Activated gamma-delta T cell treated with Interleukin-2 at 50 U/mL for 16 hours (primary cell): ENCODE data around the gene PRR19.

ENCODE experiments used
- DNase-seq: peaks from one replicate; pipeline ENCODE4 v3.0.0-alpha.2; 2020

The PRR19 gene

DNA sequence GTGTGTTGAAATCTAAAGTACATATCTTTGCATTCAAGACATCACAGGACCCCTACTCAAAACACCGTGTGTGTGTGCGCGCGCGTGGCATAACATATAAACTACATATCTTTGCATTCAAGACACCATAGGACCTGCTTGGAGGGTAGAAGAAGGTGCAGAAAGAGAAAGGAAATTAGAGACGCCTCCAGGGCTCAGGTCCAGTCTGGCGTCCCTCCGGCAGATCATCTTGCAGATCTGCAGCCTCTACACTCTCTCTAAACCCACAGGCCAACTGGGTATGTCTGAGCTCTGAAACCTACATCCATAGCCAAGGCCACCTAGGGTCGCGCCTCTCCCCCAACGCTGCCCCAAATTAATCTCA lies 1.2 kb downstream of the PRR19 start:
- DNase-seq, result no peak

DNA sequence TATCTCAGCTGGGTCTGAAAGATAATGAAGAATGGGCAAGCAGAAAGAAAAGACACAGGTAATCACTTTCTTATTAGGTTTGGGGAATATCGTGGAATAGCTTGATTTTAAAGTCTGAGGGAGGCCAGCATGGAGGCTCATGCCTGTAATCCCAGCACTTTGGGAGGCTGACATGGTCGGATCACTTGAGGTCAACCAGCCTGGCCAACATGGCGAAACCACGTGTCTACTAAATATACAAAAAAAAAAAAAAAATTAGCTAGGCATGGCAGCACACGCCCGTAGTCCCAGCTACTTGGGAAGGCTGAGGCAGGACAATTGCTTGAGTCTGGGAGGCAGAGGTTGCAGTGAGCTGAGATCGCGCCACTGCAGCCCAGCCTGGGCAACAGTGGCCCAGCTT lies 1.9 kb downstream of the PRR19 start:
- no peak for DNase-seq

DNA sequence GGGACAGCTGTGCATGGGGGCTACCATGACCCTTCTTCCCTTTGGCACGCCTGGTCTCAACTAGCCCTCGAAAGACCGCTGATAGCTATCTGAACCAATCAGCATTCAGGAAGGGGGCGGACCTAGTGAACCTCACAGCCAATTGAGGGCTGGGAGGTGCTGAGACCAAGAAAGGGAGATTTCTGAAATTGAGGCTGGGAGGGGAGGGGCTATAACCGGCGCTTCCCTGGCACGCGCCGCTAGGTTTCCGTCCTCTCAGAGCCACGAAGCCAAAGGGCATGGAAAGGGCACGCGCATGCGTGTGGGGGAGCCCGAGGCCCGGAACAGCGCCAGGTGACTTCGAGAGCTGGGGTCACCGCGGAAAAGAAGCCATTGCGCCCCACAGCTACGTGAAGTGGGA lies 4.7 kb downstream of the PRR19 start:
- DNase-seq, result no peak

DNA sequence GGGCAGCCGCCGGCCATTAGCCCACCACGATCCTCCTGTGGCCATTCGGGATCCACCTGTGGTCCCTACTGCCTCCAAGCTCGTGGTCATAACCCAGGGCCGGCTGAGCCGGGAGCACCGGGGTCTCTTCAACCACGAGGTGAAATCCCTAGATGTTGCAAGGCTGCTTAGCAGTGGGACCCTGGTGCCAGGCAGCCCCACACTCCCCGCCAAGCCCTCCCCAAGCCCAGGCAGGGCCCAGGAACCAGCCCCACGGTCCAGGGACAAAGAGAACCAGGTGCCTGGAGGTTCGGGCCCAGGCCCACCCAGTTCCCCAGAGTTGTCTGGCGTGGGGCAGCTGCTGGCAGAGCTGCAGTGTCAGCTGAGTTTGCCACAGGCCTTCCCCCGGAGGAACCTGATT lies 7.8 kb downstream of the PRR19 start:
- no peak for DNase-seq

DNA sequence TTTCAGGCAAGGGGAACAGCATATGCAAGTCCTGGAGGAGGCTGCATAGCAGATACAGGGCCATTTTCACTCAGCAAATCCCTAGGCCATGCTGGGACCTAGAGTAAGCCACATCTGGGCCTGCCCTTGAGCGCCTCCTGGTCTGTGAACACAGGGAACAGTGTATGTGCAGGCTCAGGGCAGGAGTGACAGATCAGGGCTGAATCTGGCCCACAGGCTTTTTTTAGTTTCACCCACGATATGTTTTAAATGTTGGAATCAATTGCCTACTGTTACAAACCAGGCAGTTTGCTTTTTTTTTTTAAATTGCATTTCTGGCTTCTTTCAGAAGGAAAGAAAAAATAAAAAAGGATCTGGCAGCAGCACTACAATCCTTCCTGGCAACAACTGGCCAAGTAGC lies 9.7 kb downstream of the PRR19 start:
- no peak for DNase-seq

DNA sequence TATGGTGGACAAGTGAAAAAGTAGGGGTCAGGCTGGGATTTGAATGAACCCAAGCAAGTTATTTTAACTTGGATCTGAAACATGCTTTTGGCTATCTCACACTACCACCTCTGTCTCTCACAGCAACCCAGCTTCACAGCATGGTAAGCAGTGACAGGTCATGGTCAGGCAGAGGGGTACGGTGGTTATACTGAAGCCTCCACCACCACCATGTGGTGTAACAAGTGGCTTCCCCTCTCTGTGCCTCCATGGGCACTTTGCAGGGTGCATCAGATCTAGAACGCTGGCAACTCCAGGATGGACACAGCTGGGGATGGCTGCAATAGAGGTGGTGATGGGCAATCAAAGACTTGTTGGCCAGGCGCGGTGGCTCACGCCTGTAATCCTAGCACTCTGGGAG lies 10.4 kb downstream of the PRR19 start:
- no peak for DNase-seq

DNA sequence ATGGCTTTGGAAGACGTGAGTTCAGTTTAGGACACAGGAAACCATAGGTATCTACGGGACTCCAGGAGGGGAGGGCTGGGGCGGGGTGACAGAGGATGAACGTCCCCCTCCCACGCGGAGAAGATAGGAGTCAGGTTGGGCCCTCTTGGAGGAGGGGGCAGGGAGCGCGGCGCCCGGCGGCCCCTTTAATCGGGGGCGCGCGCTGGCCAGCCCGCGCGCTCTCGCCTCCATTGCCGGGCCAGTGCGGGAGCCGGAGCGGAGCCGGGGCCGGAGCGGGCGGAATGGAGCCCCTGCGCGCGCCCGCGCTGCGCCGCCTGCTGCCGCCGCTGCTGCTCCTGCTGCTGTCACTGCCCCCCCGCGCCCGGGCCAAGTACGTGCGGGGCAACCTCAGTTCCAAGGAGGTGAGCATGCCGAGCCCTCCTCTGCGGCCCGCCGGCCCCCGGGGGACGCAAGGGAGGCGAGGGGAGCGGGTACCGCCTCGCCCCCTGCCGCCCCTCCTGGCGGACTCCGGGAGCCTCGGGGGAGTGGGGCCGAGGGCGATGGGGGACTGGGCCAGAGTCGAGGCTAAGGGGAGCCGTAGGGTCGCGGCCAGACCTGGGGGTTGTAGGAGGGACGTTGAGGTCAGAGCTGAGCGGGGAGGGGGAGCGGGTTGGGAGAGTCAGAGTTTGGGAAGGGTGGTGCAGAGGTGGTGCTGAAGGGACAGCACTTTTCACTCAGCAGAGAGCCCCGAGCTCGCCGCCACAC lies 11.3 kb downstream of the PRR19 start, which contains the start of gene TMEM145:
TMEM145 (plus strand) TSS at position 214 of the 744 bp plus-strand sequence; CDS start at position 282, 68 bp downstream.
- DNase-seq, result no peak

DNA sequence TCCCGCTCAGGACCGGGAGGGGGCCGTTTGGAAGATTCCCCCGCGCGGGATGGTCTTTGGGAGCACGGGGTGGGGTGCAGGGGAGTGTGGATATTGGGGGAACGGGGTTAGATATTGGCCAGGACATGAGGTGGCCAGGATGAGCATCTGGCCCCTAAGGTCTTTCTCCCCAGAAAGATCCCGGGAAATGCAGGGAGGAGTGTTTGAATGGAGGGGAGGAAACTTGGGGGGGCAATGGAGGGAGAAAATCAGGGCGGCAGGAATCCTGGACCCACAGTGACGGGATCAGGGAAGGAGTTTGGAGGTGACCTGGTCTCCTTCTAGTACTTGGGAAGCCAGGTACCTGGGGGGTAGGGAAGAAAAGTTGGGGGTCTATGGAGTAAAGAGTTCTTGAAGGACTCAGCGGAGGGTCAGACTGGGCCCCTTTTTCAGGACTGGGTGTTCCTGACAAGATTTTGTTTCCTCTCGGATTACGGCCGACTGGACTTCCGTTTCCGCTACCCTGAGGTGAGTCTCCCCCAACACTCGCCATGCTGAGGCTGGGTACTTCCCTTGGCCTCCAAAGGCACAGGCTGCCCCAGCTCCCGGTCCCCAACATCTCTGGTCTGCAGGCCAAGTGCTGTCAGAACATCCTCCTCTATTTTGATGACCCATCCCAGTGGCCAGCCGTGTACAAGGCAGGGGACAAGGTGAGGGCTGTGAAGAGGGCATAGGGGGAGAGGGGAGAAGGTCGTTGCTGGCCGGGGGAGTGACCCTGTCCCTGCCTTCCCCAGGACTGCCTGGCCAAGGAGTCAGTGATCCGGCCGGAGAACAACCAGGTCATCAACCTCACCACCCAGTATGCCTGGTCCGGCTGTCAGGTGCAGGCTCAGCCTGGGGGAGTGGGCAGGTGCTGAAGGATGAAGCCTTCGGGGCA lies 12.2 kb downstream of the PRR19 start:
- no peak for DNase-seq

DNA sequence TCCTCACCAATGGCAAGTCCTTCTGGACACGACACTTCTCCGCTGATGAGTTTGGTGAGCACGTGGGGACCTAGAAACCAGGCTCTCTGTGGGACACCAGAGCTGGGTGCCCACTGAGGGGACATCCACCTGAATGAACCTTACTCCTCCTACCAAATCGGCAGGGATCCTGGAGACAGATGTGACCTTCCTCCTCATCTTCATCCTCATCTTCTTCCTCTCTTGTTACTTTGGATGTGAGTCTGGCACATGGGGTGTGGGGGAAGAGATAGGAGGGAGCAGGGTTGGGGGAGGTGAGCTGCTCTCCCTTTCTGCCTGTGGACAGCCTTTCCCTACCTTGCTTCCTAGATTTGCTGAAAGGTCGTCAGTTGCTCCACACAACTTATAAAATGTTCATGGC lies 13.1 kb downstream of the PRR19 start:
- DNase-seq, result no peak

DNA sequence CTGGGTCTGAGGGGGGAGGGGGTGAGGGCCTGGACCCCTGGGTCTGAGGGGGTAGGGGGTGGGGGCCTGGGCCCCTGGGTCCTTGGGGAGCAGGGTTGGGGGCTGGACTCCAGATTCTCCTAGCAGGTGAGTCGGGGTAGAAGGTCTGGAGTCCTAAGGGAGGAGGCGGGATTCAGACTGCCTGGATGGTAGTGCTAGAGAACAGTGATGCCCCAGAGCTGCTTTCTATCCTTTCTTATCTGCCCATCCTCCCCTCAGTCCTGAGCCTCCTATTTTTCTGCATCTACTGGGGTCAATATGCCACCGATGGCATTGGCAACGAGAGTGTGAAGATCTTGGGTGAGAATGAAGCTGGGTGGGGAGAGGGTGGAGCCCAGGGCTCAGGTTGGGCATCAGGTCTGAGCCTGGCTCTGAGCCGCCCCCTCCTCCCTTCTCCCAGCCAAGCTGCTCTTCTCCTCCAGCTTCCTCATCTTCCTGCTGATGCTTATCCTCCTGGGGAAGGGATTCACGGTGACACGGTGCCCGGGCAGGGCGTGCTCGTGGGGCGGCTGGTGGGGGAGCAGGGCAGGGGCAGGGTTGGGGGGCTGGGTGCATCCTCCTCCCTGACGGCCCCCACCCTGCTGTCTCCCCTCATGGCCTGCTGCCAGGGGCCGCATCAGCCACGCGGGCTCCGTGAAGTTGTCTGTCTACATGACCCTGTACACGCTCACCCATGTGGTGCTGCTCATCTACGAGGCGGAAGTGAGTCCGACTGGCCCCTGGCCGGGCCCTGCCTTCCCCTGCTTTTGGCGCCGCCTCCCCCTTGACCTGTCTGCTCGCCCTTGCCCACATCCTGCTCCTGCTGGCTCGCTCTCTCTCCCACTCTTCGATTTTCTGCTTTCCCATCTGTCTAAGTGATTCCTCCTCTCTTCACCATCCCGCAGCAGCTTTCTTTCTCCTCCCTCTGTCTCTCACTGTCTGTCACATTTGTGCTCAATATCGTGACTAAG lies 14.6 kb downstream of the PRR19 start:
- no peak for DNase-seq

DNA sequence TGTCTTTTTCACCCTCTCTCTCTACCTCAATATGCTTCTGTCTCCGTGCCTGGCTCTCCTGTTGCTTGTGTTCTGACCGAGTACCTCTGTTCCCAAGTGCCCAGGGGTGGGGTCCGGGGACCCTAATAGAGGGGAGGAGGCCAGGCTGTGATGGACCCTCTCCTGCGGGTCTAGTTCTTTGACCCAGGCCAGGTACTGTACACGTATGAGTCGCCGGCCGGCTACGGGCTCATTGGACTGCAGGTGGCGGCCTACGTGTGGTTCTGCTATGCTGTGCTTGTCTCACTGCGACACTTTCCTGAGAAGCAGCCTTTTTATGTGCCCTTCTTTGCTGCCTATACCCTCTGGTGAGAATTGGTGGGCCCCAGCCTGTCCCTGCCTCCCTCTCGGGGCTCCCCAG lies 15.6 kb downstream of the PRR19 start:
- no peak for DNase-seq

DNA sequence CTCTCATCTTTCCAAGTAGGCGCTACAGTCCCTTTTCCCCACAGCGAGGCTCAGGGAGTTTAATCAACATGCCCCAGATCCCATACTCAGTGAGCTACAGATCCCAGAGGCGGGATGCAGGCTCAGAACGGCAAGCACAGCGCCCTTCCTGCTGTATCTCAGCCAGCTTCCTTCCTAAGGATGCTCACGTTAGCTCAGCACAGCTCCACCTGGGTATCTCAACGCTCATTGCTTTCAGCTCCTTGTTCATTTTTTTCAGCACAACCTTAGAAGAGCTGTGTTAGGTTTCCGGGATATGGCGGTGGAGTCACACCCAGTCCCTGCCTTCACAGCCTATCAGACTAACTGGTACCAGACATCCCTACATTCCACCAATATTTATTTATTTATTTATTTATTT lies 20.4 kb downstream of the PRR19 start:
- DNase-seq, result no peak

DNA sequence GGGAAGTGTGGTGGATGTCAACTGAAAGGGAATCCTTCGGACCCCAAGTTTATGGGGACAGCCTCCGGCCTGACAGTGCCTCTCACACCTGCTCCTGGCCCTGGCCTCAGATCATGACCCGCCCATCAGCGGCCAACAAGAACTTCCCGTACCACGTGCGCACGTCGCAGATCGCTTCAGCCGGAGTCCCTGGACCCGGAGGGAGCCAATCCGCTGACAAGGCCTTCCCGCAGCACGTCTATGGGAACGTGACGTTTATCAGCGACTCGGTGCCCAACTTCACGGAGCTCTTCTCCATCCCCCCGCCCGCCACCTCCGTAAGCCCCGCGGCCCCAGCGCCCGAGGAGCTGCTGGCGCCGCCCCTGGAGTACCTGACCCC lies 21.5 kb downstream of the PRR19 start:
- DNase-seq, result no peak

DNA sequence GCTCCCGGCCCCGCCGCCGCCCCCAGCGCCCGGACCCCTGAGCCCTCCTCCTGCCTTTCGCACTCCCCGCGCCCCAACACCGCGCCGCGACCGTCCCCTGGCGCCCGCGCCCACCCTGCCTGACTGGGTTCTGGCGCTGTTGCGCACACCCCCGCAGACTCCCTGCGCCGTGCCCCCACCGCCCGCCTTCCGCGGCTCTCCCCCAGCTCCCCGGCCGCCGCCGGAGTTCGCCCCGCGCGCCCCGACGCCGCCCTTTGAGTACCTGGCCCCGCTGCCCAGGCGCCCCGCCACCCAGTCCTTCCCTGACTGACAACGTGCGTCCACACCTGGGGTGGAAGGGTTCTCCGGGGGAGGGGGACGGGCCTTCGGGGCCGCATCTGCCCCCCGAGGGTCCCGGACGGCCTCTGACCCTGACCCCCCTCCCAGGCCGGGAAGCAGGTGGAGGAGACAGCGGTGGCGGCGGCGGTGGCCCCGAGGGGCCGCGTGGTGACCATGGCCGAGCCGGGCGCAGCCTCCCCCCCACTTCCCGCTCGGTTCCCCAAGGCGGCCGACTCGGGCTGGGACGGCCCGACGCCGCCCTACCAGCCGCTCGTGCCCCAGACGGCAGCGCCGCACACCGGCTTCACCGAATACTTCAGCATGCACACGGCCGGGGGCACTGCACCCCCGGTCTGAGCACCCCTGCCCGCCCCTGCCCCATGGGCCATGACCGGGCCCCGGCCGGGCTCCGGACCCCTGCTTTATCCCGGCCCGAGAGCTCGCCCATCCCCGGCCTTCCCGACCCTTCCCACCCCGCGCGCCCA lies 22.1 kb downstream of the PRR19 start:
- DNase-seq, result no peak

DNA sequence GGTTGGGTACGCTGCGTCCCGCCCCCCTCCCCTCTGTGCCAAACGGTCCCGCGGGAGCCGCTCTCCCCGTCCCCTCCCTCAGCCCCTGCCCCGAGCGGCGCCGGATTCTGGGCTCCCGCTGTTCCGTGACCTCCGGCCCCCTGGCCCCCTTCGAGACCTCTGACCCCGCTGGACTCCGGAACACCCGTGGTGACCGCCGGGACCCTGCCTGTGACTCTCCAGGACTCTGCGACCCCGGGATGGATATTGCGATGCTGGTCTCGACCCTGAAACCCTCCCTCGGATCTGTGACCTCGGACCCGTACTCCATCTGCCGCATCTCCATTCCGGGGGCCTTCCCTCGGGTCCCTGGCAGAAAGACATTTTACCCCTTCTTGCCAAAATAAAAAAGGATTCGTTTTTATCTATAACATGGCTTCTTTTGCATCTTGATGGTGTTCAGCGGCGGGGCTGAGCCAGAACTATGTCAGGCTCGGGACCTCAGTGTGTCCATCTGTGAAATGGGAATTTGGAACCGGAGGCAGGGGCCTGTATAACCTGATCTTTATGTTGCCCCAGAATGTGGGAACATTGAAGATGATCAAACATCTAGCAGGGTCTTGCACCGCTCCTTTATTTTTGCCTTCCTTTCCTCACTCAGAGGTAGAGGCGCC lies 22.8 kb downstream of the PRR19 start:
- DNase-seq, result no peak

DNA sequence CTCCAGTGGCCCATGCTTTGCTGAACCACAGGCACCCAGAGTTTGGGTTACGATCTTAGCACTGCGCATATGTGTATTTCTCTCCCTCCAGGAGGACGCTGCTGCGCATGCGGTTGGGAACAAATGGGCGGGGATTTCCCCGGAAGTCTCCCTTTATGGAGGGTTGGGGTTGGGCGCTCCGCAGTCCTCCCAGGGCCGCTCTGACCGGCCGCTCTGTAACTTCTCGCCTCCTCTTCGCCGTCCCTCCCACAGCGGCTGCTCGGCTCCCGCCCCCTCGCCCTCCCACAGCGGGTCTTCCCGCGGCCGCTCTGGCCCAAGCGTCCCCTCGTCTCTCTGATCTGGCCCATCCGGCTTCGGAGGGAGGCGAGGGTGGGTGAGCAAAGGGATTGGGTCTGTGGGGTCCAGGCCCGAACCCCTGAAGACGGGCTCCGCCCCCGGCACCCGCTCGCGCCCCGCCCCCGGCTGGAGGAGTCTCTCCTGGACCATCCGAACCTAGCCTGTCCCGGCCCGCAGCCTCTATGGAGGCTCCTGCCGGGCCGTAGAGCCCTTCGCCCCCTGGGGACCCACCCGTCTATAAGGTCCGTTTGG lies 23.5 kb downstream of the PRR19 start, which contains the start of gene MEGF8:
MEGF8 (plus strand) TSS at position 328 of the 588 bp plus-strand sequence. CDS start 609 bp downstream, outside the sequence.
- DNase-seq, result peak; percentile 99

DNA sequence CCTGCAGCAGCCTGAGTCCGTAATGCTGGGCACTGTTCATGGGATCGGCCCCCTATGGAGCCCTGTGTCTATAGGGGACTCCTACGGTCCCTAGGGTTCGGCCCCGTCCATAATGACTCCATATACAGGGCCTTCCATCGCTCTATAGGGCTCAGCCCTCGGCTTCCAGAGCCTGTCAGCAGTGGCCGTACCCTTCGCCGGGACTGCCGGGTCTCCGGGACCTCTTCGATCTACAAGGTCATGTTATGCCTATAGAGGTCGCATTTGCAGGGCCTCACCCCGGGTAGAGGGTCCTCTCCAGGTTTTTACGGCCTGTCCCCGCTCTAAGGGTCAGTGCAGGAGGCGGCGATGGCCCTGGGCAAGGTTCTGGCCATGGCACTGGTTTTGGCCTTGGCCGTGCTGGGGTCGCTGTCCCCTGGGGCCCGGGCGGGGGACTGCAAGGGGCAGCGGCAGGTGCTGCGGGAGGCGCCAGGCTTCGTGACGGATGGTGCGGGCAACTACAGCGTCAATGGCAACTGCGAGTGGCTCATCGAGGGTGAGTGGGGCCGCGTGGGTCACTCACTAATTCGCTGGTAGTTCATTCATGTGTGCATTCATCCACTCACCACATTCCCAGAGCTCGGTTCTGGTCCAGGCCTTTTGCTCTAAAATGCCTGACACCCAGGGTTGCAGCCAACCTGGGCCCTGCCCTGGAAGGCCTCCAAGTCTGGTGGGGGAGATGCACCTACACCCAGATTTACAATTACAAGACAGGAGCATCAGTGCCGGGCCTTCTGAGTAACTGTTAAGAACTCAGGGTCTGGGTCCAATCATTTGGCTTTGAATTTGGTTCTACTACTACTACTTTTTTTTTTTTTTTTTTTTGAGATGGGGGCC lies 24.2 kb downstream of the PRR19 start:
- no peak for DNase-seq

DNA sequence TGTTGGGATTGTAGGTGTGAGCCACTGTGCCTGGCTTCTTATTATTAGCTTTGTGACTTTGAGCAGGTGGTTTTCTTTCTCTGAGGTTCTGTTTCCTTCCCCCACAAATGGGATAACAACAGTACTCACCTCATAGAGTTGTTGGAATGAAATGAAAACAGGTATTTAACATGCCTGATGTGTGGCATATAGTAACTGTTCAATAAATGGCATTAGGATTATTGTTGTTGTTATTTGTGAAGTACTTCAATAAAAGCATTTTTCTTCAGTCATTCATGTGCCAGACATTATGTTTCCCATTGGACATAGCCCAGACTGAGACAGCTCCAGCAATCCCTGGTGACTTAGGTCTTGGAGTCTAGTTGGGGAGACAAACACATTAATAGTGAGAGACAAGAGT lies 25.0 kb downstream of the PRR19 start:
- DNase-seq, result no peak

DNA sequence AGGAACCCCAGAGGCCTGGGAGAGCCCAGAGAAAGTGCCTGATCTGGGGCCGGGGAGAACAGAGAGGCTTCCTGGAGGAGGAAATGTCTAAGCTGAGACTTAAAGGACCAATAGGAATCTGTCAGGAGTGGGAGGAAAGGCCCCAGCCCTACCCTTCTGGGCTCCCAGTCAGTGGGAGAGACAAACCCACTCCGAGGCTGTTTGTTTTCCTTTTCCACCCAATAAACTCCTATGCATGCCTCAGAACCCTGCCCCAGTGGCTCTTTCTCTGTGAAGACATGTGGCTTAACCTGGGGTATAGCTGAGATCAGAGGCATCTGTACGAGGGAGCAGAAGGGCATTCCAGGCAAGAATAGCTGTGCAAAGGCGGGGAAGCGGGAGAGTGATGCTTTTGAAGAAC lies 25.4 kb downstream of the PRR19 start:
- DNase-seq, result no peak

DNA sequence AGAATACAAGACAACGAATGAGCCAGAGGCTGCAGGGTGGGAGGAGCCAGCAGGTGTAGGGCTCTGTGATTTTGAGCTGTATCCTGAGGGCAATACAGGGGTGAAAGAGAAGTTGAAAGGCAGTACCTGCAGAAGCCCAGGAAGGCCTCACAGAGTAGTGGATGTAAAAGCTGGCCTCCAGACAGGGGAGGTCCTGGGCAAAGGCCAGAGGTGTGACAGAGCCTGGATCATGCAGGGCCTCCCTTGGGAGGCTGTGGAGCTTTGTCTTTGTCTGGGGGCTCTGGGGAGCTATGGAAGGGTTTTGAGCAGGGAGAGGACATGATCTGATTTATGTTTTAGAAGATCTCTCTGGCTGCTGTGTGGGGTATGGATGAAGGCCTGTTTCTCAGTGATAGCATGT lies 26.2 kb downstream of the PRR19 start:
- DNase-seq, result no peak
